ENCODE results near the gene CARTPT.

CARTPT gene

GRCh38 chr5:71738662-71739361 lies 19.7 kb downstream of the CARTPT start:
- no peak for DNase-seq

DNA sequence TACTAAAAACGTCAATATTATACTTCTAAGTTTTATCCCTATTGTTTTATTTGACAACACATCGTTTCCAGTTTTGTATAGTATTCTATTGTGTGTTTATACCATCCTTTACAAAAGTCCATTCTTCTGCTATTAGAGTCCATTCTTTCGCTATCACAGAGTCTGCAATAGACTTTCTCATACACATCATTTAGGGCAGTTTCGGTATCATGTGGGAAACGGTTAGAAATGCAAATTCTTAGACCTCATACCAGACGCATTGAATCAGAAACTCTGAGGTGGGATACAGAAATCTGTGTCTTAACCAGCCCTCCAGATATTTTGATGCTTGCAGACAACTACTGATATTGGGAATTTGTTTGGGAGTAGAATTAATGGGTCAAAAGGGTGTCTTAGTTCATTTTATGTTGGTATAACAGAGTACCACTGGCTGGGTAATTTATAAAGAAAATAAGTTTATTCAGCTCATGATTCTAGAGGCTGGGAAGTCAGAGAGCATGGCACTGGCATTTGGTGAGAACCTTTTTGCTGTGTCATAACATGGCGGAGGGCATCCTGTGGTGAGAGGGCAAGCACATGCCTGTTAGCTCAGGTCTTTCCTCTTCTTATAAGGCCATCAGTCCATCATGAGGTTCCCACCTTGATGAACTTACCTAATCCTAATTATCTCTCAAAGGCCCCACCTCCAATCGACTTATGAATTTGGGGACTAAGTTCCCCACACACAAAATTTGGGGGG lies 21.1 kb downstream of the CARTPT start:
- DNase-seq: no peak

GRCh38 chr5:71743155-71743554 lies 24.1 kb downstream of the CARTPT start:
- no peak for DNase-seq

GRCh38 chr5:71744009-71744790 lies 25.1 kb downstream of the CARTPT start:
- DNase-seq: no peak

DNA sequence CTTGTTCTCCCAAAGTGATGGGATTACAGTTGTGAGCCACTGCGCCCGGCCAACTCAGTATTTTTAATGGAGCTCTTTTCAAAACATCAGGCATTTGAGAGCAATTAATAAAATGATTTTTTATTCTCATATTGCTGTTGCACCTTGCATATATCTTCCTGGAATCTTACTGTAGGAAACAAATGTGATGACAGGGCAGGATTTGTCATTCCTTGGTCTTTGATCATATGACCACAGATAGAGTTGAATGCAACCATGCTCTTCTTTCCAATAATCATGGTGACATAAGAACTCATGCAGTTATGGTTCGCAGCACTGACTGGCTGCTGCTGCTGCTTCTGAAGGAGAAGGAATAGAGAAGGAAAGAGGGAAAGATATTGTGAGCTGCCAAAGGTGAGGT lies 28.1 kb downstream of the CARTPT start:
- DNase-seq: no peak

DNA sequence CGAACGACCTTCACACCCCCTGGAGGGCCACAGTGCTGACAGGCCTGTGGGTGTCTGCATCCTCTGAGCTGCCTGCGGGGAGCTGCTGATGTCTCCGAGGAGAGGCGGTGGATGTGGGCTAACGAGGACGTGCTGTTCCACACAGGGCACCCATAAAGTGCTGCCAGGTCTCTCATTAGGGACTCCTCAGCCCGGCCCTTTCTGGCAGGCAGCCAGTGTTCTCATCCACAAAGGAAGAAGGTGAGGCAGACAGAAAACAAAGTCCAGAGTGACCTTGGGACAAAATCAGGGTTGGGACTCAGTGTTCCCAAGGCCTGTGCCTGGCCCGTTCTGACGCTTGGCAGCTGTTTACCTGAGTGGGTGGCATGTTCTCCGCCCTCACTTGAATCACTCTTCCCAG lies 29.3 kb downstream of the CARTPT start:
- DNase-seq: no peak

- DNase-seq: no peak
Observed at GRCh38 chr5:71751422-71751821, 32.3 kb downstream of the CARTPT start.

GRCh38 chr5:71752441-71753190 lies 33.5 kb downstream of the CARTPT start:
- no peak for DNase-seq

GRCh38 chr5:71757590-71758543 lies 38.8 kb downstream of the CARTPT start:
- DNase-seq: peak; percentile 56

- no peak for DNase-seq
Observed at GRCh38 chr5:71762826-71763225, 43.8 kb downstream of the CARTPT start.

- no peak for DNase-seq
Observed at GRCh38 chr5:71767661-71768060, 48.6 kb downstream of the CARTPT start.

DNA sequence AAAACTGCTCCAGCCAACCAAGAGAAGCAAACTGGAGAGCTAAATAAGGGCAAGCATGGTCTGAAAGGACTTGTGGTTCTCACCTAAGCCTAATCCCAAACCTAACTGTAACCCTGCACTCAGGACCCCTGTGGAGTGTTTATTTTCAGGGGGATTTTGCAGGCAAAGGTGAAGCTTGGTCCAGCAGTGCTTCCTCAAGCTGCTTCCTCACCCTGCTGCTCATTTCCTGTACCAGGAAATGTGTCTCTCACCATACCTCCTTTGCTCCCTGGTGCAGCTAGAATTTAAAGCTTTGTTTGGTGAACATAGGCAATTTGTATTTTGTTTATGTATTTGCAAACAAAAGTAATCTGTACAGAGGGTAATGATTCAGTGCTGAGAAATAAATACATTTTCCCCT lies 50.2 kb downstream of the CARTPT start:
- DNase-seq: no peak

GRCh38 chr5:71770381-71770780 lies 51.3 kb downstream of the CARTPT start:
- DNase-seq: no peak

Data from retina (tissue), 1 donor.